Urothelium cell line (cell line): ENCODE results near the gene RFX8.
"Not testable (repeated sequence)": the region's sequence is repeated elsewhere in the genome, so short reads cannot be mapped to it uniquely, and the experiment has no call there.

ENCODE experiments used
- DNase-seq: peaks from one replicate; pipeline ENCODE4 v3.0.0; 2011; ENCODE audit warnings: low spot score, mixed read lengths
- FAIRE-seq: peaks from 2 replicates; lab custom pipeline; 2011; peaks lifted over from hg19 to GRCh38; lab: Jason Lieb, UNC

Gene RFX8

DNA sequence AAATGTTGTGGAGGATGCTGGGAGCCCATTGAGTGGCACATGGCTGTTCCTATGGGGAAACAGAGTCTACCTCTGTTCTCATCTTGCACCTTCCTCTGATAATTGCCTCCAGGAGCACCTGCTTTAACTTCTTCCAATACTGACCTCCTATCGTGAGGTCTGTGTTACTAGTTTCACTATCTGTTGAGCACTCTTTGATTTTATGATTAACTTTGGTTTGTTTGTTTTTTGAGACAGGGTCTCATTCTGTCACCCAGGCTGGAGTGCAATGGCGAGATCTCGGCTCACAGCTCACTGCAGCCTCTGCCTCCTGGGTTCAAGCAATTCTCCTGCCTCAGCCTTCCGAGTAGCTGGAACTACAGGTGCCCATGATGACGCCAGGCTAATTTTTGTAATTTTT, 12.1 kb upstream of the RFX8 start:
- no peak for DNase-seq
- FAIRE-seq: no peak

DNA sequence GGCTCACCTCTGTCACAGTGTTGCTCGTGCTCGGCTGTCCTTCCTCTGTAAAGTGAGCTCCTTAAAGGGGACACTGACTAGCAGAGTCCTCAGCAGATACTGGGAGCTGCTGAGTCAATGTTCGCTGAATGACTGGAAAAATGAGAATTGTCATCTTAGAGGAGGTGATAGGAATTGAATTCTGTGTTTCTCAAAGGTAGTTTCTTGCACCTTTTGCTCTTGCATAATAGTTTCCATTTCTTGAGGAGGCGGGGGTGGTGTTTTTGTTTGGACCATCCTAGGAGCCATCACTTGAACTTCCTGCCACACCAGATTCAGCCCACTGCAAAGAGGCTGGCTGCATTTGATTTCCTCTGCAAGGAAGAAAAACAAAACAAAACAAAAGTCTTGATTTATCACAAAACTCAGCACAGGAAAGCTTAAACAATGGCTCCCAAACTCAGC, 11.4 kb upstream of the RFX8 start:
- FAIRE-seq: no peak

DNA sequence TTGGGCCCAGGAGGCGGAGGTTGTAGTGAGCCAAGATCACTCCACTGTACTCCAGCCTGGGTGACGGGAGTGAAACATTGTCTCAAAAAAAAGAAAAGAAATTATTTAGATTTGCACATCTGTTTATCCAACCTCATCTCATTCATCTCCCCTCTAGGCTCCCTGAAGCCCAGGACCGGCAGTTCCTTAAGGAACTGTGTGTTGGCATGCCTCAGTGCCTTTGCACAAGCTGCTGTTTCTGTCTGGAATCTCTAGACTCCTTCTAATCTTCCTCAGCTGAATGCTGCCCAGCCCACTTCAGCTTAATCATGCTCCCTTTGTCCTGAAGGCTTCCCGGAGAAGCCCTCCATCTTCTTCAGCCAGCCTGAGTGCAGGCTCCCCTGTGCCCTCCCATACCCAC, 10.9 kb upstream of the RFX8 start:
- FAIRE-seq: no peak

More for the DNA sequence above, 11.4 kb upstream of the RFX8 start:
- DNase-seq: no peak

DNA sequence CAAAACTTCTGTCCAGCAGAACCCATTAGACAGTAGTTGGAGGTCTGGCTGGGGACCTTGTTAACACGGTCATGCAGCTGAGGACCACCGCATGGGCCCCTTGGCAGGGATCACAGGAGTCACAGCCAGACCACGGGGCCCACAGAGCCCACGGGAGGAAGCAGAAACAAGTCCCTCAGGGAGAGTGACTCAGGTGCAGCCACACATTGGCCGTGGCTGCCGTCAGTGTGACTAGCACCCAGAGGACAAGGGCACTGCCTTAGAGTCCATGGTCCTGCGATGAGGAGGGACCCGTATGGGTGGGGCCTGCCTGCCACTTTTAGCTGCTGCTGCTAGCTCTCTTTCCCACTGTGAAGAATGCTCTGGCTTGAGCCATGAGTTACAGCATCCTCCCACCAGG, 5.9 kb upstream of the RFX8 start:
- DNase-seq: no peak
- FAIRE-seq: no peak

More for the DNA sequence above, 10.9 kb upstream of the RFX8 start:
- no peak for DNase-seq

DNA sequence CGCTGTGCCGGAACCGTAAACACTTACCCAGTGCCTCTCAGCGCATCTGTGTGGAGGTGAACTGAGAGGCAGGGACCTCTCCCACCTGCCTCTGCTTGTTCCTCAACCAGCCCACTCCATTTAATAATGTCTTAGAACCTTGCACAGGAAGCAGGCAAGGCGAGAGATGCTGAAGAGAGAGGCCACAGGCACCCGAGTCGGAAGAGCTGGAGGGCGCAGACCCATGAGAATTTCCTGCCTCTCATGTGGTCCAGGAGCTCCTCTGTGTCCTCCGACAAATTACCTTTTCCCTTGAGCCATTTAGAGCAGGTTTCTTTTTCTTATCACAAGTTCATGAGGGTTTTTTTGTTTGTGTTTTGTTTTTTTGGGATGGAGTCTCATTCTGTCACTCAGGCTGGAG, 4.9 kb upstream of the RFX8 start:
- no peak for DNase-seq
- no peak for FAIRE-seq

DNA sequence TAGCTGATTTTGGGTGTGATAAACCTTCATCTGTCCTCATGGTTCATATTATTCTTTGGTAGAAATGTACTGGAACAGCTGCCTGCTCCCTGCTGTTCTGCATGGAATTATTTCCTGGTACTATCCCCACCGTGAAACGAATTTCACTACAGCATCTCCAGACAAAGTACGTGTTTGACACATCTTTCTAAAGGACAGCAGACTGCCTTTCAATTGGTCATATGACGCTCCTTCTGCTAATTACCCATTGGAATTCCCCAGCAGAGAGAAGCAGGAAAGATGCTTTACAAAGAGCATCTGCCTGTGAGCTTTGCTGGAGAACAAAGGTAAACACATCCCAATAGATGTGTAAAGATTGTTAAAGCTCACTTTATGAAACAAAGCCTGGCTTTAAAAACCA, 4.4 kb upstream of the RFX8 start:
- DNase-seq (no peak), FAIRE-seq (no peak)

DNA sequence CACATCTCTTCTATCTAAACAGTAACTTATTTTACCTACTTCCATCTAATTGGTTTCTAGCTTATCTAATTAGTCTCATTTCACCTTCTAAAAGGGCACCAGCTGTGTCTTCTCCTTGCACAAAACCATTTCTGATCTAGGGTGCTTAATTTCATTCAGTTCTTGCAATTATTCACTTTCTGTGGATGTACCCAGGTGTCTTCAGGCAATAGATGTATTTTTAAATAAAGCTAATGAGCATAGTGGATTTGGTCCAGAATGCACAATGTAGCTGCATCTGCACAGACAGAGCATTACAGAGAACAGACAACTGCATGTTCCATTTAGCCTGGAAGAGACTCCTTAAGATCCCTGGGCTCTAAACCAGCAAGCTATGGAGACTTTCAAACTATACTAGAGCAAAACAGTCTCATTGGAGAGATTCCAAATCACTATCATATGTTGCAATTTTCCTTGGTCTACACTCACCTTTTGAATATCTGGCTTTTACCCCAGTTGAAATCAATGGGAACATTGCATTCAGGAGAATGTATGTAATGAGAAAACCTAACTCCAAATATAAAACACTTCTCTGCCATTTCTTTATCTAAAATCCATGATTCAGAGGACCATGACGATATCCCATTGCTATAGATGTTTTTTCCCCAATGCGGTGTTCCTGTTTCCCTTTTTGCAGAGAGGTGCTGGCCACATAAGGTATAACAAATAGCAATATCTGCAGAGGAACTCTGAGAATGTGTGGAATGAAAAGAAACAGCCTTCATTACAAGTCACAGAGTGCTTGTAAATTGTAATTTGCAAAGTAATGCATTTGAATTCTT, 3.5 kb upstream of the RFX8 start:
- no peak for DNase-seq
- FAIRE-seq: no peak

DNA sequence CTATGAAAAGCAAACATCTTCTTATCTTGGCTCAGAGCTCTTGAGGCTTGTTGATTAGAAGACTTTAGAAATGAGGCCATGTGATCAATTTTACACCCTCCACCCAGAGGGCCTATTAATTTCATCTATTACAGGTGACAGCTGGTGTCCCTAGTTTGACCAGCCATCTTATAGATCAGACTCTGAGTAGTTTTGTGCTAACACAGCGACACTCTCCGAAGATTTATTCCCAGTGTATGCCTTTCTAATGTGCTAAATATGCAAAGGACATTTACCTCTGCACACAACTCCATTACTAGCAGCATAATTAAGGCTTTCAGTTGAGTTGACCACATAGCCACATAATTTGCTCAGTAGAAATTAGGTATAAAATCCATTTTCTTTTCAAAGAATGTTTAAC, 2.6 kb upstream of the RFX8 start:
- FAIRE-seq: no peak
- DNase-seq: no peak

DNA sequence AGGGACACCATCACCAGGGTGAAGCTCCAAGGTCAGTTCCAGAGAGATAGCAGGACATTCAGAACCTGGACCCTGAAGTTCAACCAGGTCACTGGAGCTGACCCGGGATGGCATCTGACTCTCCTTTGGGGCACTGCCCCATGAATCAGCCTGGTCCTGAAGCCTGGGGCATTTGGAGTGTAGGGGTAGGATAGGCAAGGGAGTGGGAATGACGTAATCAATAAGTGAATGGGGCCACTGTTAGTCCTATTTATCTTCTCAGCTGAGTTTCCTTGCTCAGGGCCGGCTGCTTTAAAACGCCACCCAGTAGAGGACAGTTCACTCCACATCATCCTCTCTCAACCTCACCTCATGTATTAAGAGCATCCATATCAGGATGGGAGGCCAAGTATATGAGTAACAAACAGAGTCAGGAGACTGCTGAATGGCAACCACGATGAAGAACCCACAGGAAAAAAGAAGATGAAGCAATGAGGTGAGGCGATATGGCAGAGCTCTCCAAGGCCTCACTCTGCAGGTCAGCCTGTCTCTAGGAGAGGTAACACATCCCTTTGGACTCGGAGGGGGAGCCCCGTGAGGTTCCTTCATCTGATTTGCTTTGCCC, 1.8 kb upstream of the RFX8 start:
- no peak for FAIRE-seq

DNA sequence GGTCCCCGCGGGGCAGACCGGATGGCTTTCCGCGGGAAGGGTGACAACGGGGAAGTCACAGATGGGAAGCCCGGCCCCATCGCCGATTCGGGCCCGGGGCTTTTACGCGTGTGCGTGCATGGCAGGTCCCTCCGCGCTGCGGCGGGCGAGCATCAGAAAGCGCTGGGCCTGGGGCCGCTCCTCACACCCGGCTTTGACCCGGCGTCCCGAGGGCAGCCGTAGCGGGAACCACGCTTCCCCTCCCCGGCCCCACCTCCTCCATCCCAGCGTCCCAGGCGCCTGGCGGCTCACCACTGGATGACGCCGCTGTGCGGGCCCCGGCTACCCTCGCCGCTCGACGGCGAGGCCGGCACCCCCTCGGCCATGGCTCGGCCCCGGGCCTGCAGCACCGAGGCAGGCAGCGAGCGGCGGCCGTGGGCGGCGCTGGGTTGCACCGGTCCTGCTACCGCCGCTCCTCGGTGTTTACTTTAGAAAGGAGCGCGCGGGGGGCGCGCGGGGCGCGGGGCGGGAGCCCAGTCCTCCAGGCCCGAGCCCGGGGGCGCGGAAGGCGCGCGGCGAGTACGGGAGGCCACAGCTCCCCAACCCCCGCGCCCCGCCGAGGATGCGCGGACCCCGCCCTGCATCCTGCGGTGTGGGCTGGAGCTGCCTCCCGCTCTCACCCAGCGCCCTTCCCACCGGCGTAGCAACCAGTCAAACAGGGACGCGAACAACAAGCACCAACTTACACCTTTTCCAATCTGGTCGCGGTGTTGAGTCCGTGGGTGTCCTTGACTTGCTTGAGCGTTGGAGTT, 806 bp downstream of the RFX8 start:
- FAIRE-seq (peak; percentile 17), DNase-seq (peak; percentile 82)

More for the DNA sequence above, 1.8 kb upstream of the RFX8 start:
- DNase-seq: no peak

DNA sequence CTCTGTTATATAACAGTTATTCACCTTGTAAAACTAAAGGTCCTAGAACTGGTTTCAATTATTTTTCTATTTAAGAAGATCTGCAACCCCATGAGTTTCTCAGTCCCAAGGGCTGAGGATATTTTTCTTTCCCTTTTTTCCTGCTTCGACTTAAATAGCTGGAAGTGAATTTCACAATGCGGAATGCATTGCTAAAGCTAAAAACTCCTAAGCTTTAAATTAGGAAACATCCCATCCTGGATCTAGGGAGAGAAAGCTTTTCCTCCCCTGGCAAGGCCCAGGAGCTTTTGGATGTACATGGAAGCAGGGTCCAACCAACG, 1.4 kb downstream of the RFX8 start:
- FAIRE-seq (no peak), DNase-seq (no peak)

DNA sequence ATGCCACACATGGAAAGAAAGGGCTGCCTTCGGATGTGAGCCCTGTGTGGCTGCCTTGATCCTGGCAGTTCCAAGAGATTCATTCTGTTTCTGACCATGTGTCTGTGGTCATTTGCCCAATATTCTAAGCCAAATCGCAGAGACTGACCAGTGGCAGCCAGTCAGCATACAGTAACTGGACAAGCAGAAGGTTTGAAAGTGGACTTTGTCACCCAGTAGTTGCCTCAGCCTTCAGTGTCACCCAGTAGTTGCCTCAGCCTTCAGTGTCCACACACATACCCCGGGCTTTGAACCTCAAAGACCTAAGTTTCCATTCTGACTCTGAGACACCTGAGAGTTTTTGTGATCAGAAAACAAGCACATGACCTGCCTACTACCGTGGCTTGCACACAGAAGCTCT, 5.0 kb downstream of the RFX8 start:
- no peak for FAIRE-seq

DNA sequence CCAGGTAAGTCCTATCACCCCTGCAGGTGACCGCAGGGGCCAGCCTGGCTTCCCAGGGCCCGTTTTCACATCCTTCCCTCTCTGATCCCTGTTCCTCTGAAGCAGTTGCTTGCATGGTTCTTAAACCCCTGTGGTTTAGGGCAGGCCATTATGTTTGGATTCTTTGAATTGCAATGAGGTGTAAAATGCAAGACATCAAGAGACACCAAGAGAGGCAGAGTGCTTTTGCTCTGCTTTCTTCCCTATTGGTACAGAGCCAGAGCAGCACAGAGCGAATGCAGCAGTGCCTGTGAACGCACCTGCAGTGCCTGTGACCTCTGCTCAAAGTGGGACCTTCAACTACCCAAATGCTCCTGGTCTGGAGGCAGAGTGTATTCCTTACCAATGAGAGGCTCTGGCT, 7.6 kb downstream of the RFX8 start:
- FAIRE-seq: no peak
- no peak for DNase-seq

More for the DNA sequence above, 5.0 kb downstream of the RFX8 start:
- DNase-seq: no peak

DNA sequence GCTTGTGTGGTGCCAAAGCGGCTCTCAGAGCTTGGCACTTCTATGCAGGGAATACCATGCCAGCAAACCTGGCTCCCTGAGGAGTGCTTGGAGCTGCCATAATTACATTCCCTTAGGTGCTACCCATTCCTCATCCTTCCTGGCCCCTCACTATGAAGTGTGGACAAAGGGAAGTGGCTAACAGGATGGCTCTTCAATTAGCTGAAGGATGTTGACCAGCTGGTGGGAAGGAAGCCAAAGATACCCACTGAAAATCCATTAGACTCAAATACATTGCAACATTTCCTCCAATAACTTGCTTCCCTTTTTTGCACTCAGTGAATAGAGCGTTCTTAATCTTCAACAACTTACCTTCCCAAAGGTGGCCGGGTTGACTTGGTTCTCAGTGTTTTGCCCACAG, 8.5 kb downstream of the RFX8 start:
- no peak for DNase-seq
- no peak for FAIRE-seq

DNA sequence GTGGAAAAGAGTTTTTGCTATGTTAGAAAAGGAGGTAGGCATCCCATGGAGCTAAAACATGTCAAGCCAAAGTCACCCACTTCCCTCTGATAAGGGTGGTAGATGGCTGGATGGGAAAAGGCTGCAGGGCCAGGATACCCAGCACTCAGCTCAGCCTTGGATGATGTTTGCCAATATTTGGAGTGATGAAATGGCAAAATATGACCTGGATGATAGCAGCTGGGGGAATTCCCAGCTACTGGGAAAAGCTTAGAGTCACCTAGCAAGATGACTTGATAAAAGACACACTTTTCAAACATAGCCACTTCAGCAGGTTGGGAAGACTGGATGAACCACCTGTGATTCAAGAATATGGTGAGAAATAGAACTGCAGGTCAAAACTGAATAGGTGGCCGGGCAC, 10.1 kb downstream of the RFX8 start:
- no peak for FAIRE-seq
- DNase-seq: no peak

DNA sequence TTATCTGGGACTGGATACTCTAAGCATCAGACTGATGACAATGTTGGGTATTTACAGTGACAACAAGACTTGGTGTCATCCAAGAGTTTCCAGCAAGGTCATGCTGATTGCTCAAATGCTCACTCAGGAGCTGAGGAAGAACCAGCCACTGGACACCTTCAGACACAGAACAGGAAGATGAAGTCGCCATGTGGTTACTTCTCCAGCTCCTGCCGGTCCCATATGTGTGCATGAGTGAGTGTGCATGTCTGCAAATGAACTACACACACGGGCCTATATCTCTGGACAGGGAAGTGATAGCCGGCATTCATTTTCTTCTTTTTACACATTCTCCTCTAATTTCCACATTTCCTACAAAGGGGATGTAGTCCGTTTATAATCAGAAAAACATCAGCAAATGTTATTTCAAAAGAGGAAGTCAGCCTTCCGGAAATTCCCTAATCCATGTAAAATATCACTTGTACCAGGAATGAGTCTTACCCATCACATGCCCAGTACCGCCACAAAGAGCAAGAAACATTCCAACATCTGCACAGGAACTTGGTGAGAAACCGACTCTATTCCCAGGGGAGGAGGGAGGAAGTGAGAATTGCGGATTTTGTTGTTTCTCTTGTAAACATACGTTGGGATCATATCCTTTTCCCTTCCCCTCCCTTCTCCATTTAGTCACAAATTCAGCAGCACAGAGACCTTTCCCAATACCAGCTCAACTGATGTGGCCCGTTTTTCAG, 10.8 kb downstream of the RFX8 start:
- FAIRE-seq (no peak), DNase-seq (peak; percentile 48)

DNA sequence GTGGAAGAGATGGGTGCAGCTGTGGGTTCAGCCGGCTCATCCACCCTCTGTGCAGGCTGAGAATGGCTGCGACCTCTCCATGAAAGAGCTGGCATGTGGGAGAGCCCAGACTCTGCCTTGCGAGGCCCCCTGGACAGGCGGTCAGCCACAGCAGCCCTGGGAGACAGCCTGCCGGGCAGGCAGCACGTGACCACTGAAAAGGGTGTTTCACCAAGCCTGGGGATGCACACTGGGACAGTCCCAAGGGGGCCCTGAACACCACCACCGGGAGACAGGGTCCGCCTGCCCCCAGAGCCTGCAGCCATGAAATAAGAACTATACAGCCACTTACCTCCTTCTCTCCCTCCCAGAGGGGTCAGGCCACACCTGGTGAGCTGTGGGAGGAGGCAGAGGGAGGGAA, 11.5 kb downstream of the RFX8 start:
- FAIRE-seq: no peak
- DNase-seq: no peak

DNA sequence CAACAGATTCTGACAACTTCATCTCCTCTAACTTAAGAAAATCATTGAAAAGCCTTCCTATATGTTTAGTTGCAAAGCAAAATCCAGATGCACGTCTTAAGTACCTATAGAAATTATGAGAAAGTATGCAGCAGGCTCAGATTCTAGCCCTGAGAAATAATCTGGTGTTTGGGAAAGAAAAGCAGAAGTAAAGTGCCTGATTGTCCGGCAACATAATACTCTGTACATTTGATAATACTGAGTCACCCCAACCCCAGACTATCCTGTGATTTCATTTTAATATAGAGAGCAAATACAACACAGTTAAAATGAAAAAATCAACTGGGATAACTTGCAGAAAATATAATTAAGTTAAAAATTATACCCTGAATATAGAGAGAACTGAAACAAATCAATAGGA, 13.5 kb downstream of the RFX8 start:
- FAIRE-seq: no peak
- no peak for DNase-seq

DNA sequence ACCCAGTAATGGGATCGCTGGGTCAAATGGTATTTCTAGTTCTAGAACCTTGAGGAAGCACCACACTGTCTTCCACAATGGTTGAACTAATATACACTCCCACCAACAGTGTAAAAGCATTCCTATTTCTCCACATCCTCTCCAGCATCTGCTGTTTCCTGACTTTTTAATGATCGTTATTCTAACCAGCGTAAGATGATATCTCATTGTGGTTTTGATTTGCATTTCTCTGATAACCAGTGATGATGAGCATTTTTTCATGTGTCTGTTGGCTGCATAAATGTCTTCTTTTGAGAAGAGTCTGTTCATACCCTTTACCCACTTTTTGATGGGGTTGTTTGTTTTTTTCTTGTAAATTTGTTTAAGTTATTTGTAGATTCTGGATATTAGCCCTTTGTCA, 20.5 kb downstream of the RFX8 start:
- DNase-seq, FAIRE-seq: not testable (repeated sequence)

DNA sequence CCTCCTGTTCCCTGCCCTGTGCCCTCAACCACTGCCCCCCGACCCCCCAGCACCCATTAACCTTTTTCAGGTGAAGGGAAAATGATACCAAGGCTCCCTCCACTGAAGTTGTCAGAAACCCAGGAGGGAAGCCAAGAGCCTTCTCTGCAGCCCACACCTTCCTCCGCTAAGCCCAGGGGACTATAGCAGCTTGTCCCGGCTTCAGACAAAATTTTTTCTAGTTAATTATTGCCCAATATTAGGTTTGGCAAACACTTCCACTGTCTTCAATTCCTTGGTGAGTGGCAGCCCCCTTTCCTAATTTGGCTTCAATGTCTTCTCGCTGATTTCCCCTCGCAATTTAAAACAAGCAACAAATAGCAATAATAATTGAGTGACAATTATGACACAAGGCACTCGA, 23.9 kb downstream of the RFX8 start:
- DNase-seq (no peak), FAIRE-seq (no peak)

DNA sequence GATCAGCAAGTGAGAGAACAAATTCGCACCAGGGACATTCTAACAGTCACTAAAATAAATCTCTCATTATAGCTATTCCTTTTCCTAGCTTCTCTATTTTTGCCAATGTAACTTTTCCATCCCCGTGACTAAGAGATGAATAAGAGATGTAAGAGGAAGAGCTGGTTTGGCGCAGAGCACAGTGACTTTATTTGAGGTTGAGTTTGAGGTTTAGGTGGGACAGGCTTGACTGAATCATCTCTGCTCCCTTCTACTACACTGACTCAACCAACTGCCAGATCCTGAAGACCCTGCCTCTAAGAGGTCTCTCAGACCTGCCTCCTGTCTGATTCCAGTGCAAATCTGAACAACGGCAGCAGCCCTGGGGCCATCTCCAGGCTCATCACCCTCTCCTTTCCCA, 28.0 kb downstream of the RFX8 start:
- peak; percentile 58 for DNase-seq
- FAIRE-seq: no peak
